GM18951 (cell line): Measurements from ENCODE around the gene KCNJ4.

ENCODE experiments used
- POLR2A ChIP-seq: IDR thresholded peaks from 4 replicates; pipeline ENCODE4 v1.6.1; 2011; ENCODE audit warnings: mild to moderate bottlenecking; ENCODE audit not compliant: insufficient read length, insufficient read depth; ENCODE audit errors: extremely low read depth
- in situ Hi-C: fragments of 300-500 bp; cut with MboI; formaldehyde crosslinking; loops from one replicate; pipeline ENCODE4 v1.12.0; 2022; ENCODE audit warnings: low sequenced_read_pairs, mixed read lengths, inconsistent platforms; ENCODE audit not compliant: unreplicated experiment

Gene KCNJ4

DNA sequence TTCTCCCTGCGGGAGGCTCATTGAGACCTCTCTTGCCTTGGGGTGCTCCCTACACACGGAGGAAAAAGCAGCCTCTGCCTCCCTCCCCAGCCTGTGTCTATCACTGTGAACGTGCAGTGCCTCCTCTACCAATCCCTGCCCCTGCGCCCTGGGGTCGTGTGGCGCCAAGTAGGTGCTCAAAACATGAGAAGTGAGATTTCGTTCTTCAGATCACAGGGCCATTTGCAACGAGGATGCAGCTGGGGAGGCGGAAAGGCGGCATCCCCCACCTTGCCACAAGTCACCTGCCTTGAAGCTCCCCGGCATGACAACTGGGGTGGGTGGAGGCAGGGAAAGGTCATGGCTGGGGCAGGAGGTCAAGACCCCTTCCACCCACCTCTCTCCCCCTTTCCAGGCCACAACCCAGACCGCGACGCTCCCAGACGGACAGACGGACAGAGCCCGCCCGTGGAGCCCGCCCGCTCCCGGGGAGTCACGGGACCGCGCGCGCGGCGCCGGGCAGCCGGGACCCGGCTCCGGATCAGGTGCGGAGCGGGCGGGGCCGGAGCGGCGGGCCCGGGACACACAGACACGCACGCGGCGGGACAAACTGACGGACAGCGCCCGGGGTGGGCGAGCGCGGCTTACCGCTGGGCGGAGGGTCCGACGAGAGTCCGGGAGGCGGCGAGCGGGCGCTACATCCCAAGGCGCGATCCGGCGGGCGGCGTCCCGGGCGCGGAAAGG is 485 bp downstream of the KCNJ4 start:
- TF ChIP-seq POLR2A: no peak
- in situ Hi-C loops: no loop called here

DNA sequence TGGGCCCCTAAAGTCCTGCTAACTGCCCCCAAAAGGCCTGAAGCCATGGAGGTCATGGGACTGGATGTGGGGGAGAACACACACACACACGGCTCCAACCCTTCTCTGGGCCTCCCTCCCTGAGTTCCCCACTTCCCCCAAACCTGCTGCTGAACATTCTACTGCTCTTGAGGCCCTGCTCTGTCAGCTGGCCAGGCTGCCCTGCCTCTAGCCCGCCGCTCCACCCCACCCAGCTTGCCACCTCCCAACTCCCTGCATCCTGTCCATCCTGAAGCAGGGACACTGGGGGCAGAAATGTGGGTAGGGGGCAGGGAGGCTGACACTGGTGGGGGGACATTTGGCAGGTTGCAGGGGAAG is 1.0 kb downstream of the KCNJ4 start:
- no peak for TF ChIP-seq POLR2A
- in situ Hi-C loops: no loop called here

DNA sequence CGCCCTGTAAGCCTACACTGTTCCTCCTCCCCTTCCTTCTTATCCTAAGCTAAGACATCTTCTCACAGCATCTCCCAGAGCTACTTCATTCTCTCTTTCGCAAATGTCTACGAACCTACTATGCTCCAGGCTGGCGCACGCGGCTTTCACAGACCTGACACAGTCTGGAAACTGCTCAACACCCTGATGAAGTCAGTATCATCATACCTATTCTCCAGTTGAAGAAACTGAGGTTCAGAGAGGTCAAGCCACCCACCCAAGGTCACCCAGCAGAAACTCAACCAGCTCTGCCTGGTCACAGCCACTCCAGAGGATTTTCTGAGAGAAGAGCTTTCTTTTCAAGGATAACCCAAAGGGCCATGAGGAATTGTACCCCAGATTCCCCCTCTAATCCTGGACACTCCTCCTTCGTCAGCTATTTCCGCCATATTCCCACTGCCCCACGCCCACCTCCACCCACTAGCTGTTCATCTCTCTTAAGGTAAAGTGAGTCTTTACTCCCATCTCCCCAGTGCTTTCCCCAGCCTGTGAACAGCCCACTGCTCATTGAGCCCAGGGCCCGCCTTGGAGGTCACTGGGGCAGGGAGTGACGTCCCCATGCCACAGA is 1.8 kb downstream of the KCNJ4 start:
- TF ChIP-seq POLR2A: no peak
- in situ Hi-C loops: no loop called here

DNA sequence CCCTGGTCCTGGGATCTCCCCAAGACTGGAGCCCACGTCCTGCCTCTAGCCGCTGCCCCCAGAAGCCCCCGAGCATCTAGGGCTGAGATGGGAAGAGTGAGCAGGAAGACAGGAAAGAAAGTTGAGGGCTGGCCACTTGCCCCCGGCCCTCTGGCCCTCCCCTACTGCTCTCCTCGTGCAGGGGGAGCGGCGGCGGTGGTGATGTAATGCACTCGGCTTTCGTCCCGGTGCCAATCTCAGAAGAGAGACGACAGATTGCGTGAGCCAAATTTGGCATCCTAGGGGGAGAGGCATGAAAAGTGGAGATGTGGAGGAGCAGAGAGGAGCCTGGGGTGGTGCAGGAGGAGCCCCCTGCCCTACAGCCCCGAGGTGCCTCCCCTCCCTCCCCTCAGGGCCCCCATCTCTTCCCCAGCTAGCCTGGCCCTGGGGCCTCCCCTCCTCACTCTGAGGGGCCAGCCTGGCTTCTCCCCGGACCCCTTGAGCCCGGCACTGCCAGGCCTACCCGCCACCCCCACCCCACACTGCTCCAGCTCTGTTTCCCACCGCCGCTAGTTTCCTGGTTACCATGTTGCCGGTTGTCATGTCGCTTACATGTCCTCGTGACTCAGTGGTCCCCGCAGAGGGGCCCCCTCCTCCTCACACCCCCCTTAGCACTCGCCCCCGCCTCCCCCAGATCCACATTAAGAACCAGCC is 2.5 kb downstream of the KCNJ4 start:
- in situ Hi-C loops: no loop called here
- TF ChIP-seq POLR2A: no peak

DNA sequence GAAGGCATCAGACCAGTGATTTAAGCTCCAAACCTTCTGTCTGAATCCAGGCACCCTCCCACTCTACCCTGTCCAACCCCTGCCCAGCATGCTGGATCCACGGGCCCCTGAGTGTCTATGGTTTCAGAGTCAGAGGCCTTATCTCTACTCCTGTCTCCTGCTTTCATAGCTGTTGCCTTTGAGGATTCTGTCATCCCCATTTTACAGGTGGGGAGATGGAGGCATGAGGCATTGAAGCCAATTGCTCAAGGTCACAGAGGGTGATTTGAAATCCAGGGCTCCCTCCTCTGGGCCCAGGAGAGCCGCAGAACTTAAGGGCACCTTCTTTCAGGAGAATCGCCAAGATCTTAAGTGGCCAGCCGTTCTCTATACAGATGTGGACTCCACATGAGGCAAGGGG is 3.1 kb downstream of the KCNJ4 start:
- in situ Hi-C loops: no loop called here
- no peak for TF ChIP-seq POLR2A

DNA sequence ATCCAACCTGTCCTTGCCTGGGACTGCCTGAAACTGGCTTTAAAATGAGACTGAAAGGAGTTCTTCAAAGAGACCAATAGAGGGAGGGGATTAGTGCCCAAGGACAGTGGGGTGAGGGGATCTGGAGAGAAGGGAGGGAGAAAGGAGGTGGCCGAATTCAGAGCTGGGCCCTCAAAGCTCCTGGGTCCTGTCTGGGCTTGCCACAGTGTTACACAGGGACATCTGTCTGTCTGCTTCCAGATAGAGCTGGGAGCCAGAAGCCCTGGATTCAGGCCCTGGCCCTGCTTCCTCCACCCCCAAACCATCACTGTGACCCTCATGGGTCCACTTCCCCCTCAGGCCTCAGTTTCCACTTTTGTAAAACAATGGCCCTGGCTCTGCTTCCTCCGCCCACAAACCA is 3.6 kb downstream of the KCNJ4 start:
- no peak for TF ChIP-seq POLR2A
- in situ Hi-C loops: no loop called here

DNA sequence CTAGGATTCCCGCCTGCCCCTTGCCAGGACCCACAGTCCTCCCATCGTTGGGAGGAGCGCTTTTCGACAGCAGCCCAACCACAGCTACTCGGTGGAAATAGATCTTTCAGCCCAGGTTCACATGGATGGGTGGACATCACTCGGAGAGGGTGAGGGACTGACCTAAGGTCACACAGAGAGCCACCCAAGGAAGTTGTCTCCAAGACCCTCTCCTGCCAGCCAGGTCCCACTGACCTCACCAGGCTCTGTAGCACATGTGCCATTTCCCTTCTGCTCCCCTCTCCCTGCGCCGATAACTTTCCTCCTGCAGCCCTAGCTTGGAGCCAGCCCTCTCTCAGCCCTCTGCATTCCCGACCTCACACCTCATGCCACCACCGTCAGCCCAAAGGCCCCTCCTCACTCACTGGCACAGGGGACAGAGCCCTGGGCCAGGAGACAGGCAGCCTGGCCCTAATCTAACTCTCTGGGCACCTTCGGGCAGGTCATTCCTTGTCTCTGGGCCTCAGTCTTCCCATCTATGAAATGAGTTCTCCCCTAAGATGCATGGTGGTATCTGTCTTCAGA is 4.7 kb downstream of the KCNJ4 start:
- TF ChIP-seq POLR2A: no peak
- in situ Hi-C loops: no loop called here

DNA sequence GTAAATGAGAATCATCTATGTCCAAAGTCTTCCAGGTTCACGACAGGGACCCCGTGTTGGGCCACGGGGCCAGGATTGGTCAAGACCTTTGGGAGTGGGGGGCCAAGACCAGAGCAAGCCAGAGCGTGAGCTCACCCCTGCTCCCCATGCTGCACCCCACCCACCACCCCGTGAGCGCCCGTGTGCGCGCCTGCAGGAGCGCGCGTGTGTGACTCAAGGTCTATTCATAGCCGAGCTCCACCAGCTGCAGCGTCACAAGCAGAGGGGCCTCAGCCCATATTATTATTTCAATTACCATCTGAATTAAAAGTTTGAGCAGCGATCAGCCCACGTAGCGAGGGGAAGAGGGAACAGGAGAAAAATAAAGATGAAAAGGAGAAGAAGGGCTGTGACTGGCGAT is 5.2 kb downstream of the KCNJ4 start:
- TF ChIP-seq POLR2A: no peak
- in situ Hi-C loops: no loop called here

DNA sequence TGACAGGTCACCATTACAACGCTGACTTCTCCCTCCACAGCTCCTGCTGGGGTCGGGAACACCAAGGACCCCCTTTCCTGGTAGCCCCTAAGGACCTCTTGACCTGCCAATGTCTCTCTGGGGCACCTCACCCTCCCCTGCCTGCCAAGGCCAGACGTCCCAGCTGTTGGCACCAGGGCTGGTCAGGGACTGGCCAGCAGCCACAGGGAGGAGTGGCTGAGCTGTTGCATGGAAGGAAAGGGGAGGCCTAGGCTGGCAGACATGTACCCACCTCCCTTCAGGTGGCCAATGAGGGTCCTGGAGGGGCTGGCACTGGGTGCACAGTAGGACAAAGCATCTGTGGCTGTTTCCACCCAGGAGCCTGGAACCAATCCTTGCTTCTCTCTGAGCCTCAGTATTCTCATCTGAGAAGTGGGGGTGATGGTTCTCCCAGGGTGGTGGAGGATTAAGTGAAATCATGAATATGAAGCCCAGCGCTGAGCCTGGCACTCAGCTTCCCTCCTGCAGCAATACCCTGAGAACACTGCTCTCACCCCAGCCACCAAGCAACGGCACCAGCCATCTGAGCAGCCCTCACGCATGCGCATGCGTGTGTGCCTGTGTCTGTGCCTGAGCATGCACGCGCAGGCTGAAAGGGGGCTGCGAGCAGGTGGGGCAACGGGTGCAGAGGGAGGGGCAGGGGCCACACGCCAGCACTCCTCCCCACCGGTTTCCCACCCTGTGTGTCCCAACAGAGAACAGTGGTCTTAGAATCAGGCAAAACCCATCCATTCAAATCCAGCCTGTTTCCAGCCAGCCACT is 5.9 kb downstream of the KCNJ4 start:
- in situ Hi-C loops: no loop called here
- TF ChIP-seq POLR2A: no peak

DNA sequence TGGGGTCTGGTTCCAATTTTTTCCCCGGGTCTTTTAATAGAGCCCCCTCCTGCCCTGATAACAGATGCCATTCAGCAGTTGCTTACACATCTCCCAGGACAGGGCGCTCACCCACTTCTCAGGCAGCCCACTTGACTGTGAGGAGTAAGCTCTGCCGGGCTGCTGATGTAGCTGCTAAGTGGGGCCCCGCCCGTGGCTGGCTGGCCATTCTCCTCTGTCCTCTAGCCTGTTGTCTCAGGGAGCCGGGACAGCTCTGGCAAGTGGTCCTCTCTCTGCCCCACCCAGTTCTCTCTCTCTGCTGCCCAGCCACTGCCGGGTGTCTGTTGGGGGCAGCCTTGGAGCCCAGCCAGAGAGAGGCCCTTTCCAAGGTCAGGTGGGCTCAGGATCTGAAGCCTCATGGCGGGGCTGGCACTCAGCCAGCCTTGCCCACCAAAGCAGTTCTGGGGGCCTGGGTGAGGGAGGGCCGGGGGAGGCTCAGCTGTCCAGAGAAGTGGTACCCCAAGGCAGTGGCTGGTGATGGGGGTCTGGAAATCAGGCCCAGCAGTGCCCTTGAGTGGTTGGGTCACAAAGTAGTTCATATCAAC is 8.9 kb downstream of the KCNJ4 start:
- TF ChIP-seq POLR2A: no peak
- in situ Hi-C loops: no loop called here

DNA sequence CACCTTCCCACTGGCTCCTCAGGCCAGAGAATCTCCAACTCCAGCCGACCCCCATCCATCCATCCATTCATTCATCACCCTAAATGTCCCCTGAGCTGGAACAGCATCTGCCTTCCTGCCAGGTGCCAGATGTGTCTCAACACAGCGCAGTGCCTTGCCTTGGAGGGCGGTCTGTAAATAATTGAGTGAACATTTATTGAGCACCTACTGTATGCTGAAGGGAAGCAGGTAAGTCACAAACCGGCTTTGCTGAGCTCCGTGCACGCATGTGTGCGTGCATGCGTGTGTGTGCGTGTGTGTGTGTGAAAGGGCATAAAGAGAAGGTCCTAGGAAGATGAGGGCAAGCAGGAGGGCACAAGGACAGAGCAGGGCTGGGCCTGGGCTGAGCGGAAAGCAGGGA is 10.2 kb downstream of the KCNJ4 start:
- in situ Hi-C loops: no loop called here
- TF ChIP-seq POLR2A: no peak

DNA sequence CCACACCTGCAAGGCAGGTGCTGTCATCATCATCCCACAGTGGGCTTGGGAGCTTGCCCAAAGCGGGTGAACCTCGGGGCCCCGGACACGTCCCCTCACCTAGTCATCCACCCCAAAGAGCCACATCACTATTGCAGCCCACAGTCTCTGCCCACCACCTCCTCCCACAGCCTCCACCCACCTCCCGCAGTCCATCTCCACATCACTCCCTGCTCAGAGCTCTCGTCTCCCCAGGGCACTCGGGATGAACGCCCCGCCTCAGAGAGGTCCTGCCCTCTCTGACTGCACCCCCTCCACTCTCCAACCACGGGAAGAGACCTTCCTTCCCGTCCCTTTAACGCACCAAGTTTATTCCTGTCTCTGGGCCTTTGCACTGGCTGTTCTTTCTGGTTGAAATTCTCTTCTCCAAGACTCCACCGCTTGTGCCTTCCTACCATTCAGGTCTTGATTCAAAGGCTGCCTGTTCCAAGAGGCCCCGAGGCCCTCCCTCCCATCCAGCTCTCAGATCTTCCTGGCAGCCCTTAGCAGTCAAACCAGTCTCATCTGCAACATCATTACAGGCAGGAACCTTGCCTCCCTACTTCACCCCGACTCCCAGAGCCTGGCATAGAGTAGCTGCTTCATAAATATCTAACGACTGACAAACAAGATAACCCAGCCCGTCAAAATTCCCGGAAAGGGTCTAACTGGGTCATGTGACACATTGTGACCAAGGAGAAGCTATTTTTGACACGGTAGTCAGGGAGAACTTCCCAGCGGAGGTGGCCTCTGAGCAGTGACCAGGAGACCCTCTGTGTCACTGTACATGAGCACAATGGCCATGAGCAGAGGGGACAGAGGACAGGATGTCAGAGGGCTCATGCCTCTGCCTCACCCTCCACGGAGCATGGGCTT is 11.1 kb downstream of the KCNJ4 start:
- in situ Hi-C loops: no loop called here
- no peak for TF ChIP-seq POLR2A
